HL-60 (cell line): ENCODE measurements around the gene ZNF142.

Source experiments
- DNase-seq, 2 experiments: peaks; one replicate each; pipeline ENCODE4 v3.0.0-alpha.2; 2010 to 2020; ENCODE audit warnings: low read depth in 1 of 2, low spot score in 1 of 2
- H3K27ac ChIP-seq: fragments of 250-450 bp; sonication (Bioruptor Pico); replicated peaks from 2 replicates; pipeline ENCODE4 v1.5.1; 2020; ENCODE audit warnings: mild to moderate bottlenecking, moderate library complexity
- H3K27me3 ChIP-seq: fragments of 250-450 bp; sonication (Bioruptor Pico); 2 replicates; pipeline ENCODE4 v1.5.1; 2021; ENCODE audit warnings: mild to moderate bottlenecking, moderate library complexity; ENCODE audit not compliant: insufficient read depth, poor library complexity, severe bottlenecking
- H3K4me3 ChIP-seq: replicated peaks from 2 replicates; pipeline ENCODE4 v1.5.1; 2011; ENCODE audit warnings: mild to moderate bottlenecking, control low read depth, low read length; ENCODE audit not compliant: insufficient read depth
- CTCF ChIP-seq: IDR thresholded peaks from one replicate; pipeline ENCODE4 v1.5.1; 2011; ENCODE audit warnings: low read length, control low read depth, inconsistent platforms; ENCODE audit not compliant: insufficient read depth
- GABPA ChIP-seq: IDR thresholded peaks from 2 replicates; pipeline ENCODE4 v1.6.1; 2012; ENCODE audit warnings: low read depth
- POLR2AphosphoS5 ChIP-seq: IDR thresholded peaks from 2 replicates; pipeline ENCODE4 v1.6.1; 2012; ENCODE audit warnings: low read depth
- REST ChIP-seq: IDR thresholded peaks from 2 replicates; pipeline ENCODE4 v1.6.1; 2012; ENCODE audit warnings: low read depth; ENCODE audit not compliant: insufficient replicate concordance
- SPI1 ChIP-seq: IDR thresholded peaks from 2 replicates; pipeline ENCODE4 v1.6.1; 2012; ENCODE audit warnings: low read depth, mild to moderate bottlenecking, borderline replicate concordance

The ZNF142 gene

GRCh38 chr2:218671097-218671653, 11.8 kb upstream of the ZNF142 start:
- DNase-seq = no peak
- Histone ChIP-seq H3K4me3 (peak overlapping the region; percentile 100), H3K27me3 (no peaks in the 10 kb centered on the region), H3K27ac (peak overlapping the region; percentile 71)
- TF ChIP-seq GABPA (no peak), POLR2AphosphoS5 (no peak)

- DNase-seq = no peak
- H3K4me3 ChIP-seq = no peak overlapping the region
- no peak overlapping the region for H3K27ac ChIP-seq
- TF ChIP-seq GABPA (no peak), SPI1 (no peak), REST (no peak), POLR2AphosphoS5 (no peak), CTCF (no peak)
- no peaks in the 10 kb centered on the region for H3K27me3 ChIP-seq
Measured at GRCh38 chr2:218664653-218665052, 5.2 kb upstream of the ZNF142 start.

- TF ChIP-seq SPI1 (no peak), GABPA (no peak), POLR2AphosphoS5 (no peak), REST (no peak), CTCF (no peak)
- DNase-seq = no peak
- no peaks in the 10 kb centered on the region for H3K27me3 ChIP-seq
- H3K4me3 ChIP-seq = no peak overlapping the region
- H3K27ac ChIP-seq = no peak overlapping the region
Measured at GRCh38 chr2:218663901-218664300, 4.5 kb upstream of the ZNF142 start.

GRCh38 chr2:218662827-218663226, 3.4 kb upstream of the ZNF142 start:
- H3K4me3 ChIP-seq = no peak overlapping the region
- no peak overlapping the region for H3K27ac ChIP-seq
- H3K27me3 ChIP-seq = no peaks in the 10 kb centered on the region
- no peak for TF ChIP-seq GABPA
- no peak for TF ChIP-seq POLR2AphosphoS5
- no peak for DNase-seq

GRCh38 chr2:218662377-218662776, 3.0 kb upstream of the ZNF142 start:
- TF ChIP-seq GABPA = no peak
- TF ChIP-seq REST = no peak
- TF ChIP-seq CTCF = no peak
- no peak for TF ChIP-seq SPI1
- no peak for TF ChIP-seq POLR2AphosphoS5

More at GRCh38 chr2:218662377-218662776, 3.0 kb upstream of the ZNF142 start:
- Histone ChIP-seq H3K27ac (no peak overlapping the region), H3K27me3 (no peaks in the 10 kb centered on the region), H3K4me3 (no peak overlapping the region)
- DNase-seq = no peak
